ENCODE data around the gene CELA2A. TPM values are rescaled to one million over a fixed set of nuclear protein-coding genes. Genes with fewer than 3 reads are reported as not detected.

CELA2A gene
- total and polyA plus RNA-seq, 2 donors (not counting 1 experiment from before 2014, with no cell fraction given) = not detected

GRCh38 chr1:15428815-15429435 lies 27.6 kb upstream of the CELA2A start:
- no peak overlapping the region for H2AFZ ChIP-seq (ENCODE audit: low read length)
- H3K9me3 ChIP-seq (ENCODE audit: control insufficient read depth, insufficient read depth, low read depth, low read length) = no peaks in the 10 kb centered on the region
- DNase-seq (ENCODE audit: low read depth in 2 of 2) = no peak
- H3K4me2 ChIP-seq (ENCODE audit: extremely low read depth, insufficient read depth, low read length) = no peak overlapping the region
- no peak overlapping the region for H3K4me3 ChIP-seq (replicated peaks in 1 of 4; ENCODE audit: control extremely low read depth in 1 of 4, insufficient read depth in 1 of 4, low read depth in 3 of 4, low read length in 4 of 4)
- no peak overlapping the region for H3K9ac ChIP-seq (ENCODE audit: insufficient read depth, low read length)
- H3K79me2 ChIP-seq (ENCODE audit: control insufficient read depth, insufficient read depth, low read length) = no peaks in the 10 kb centered on the region
- TF ChIP-seq EZH2 (IDR thresholded peaks at IDR 0.05; ENCODE audit: low read length, missing control alignments) = no peak
- TF ChIP-seq CTCF (conservative IDR thresholded peaks at IDR 0.05 in 1 of 2, IDR thresholded peaks at IDR 0.05 in 1 of 2; ENCODE audit: low read depth in 1 of 2, low read length in 2 of 2) = no peak
- H3K4me1 ChIP-seq (ENCODE audit: control insufficient read depth, extremely low read depth, insufficient read depth, low read length) = peaks cover 14% of the 10 kb centered on the region
- no peaks in the 10 kb centered on the region for H3K27me3 ChIP-seq (ENCODE audit: control insufficient read depth, insufficient read depth, low read length)
- no peaks in the 10 kb centered on the region for H4K20me1 ChIP-seq (ENCODE audit: control insufficient read depth, extremely low read depth, insufficient read depth, low read length)
- H3K27ac ChIP-seq (ENCODE audit: insufficient read depth, low read length) = no peak overlapping the region
- peaks cover 2% of the 10 kb centered on the region for H3K36me3 ChIP-seq (ENCODE audit: control insufficient read depth, insufficient read depth, low read length)

- Histone ChIP-seq H3K27ac (ENCODE audit: insufficient read depth, low read length) (no peak overlapping the region), H3K79me2 (ENCODE audit: control insufficient read depth, insufficient read depth, low read length) (no peaks in the 10 kb centered on the region), H3K9me3 (ENCODE audit: control insufficient read depth, insufficient read depth, low read depth, low read length) (no peaks in the 10 kb centered on the region), H2AFZ (ENCODE audit: low read length) (no peak overlapping the region), H3K36me3 (ENCODE audit: control insufficient read depth, insufficient read depth, low read length) (peaks cover 2% of the 10 kb centered on the region), H3K4me2 (ENCODE audit: extremely low read depth, insufficient read depth, low read length) (no peak overlapping the region), H3K4me3 (replicated peaks in 1 of 4; ENCODE audit: control extremely low read depth in 1 of 4, insufficient read depth in 1 of 4, low read depth in 3 of 4, low read length in 4 of 4) (no peak overlapping the region), H3K9ac (ENCODE audit: insufficient read depth, low read length) (no peak overlapping the region), H3K4me1 (ENCODE audit: control insufficient read depth, extremely low read depth, insufficient read depth, low read length) (peaks cover 14% of the 10 kb centered on the region), H3K27me3 (ENCODE audit: control insufficient read depth, insufficient read depth, low read length) (no peaks in the 10 kb centered on the region), H4K20me1 (ENCODE audit: control insufficient read depth, extremely low read depth, insufficient read depth, low read length) (no peaks in the 10 kb centered on the region)
- DNase-seq (ENCODE audit: low read depth in 2 of 2) = peak; percentile 62 to 67
- TF ChIP-seq CTCF (conservative IDR thresholded peaks at IDR 0.05 in 1 of 2, IDR thresholded peaks at IDR 0.05 in 1 of 2; ENCODE audit: low read depth in 1 of 2, low read length in 2 of 2) (no peak), EZH2 (IDR thresholded peaks at IDR 0.05; ENCODE audit: low read length, missing control alignments) (no peak)
Measured at GRCh38 chr1:15429701-15430149, 26.8 kb upstream of the CELA2A start.

GRCh38 chr1:15430787-15431570 lies 25.6 kb upstream of the CELA2A start:
- H3K79me2 ChIP-seq (ENCODE audit: control insufficient read depth, insufficient read depth, low read length) = no peaks in the 10 kb centered on the region
- DNase-seq (ENCODE audit: low read depth in 2 of 2) = peak in 1 of 2 donors; percentile 47
- no peak overlapping the region for H3K4me2 ChIP-seq (ENCODE audit: extremely low read depth, insufficient read depth, low read length)
- TF ChIP-seq CTCF (conservative IDR thresholded peaks at IDR 0.05 in 1 of 2, IDR thresholded peaks at IDR 0.05 in 1 of 2; ENCODE audit: low read depth in 1 of 2, low read length in 2 of 2) = peak; percentile 95 to 96
- no peak for TF ChIP-seq EZH2 (IDR thresholded peaks at IDR 0.05; ENCODE audit: low read length, missing control alignments)
- H3K36me3 ChIP-seq (ENCODE audit: control insufficient read depth, insufficient read depth, low read length) = peaks cover 2% of the 10 kb centered on the region
- H4K20me1 ChIP-seq (ENCODE audit: control insufficient read depth, extremely low read depth, insufficient read depth, low read length) = no peaks in the 10 kb centered on the region
- no peak overlapping the region for H3K4me3 ChIP-seq (replicated peaks in 1 of 4; ENCODE audit: control extremely low read depth in 1 of 4, insufficient read depth in 1 of 4, low read depth in 3 of 4, low read length in 4 of 4)
- no peak overlapping the region for H3K9ac ChIP-seq (ENCODE audit: insufficient read depth, low read length)
- no peaks in the 10 kb centered on the region for H3K9me3 ChIP-seq (ENCODE audit: control insufficient read depth, insufficient read depth, low read depth, low read length)
- H3K4me1 ChIP-seq (ENCODE audit: control insufficient read depth, extremely low read depth, insufficient read depth, low read length) = peaks cover 14% of the 10 kb centered on the region
- no peaks in the 10 kb centered on the region for H3K27me3 ChIP-seq (ENCODE audit: control insufficient read depth, insufficient read depth, low read length)
- no peak overlapping the region for H2AFZ ChIP-seq (ENCODE audit: low read length)
- H3K27ac ChIP-seq (ENCODE audit: insufficient read depth, low read length) = no peak overlapping the region
